ENCODE measurements around the gene SLAMF7. TPM values are rescaled to one million over a fixed set of nuclear protein-coding genes. Genes with fewer than 3 reads are reported as not detected.

SLAMF7 gene
- polyA plus RNA-seq, 1 donor (not counting 4 experiments of a cell fraction or from before 2014, with no cell fraction given): 31.0 TPM

DNA sequence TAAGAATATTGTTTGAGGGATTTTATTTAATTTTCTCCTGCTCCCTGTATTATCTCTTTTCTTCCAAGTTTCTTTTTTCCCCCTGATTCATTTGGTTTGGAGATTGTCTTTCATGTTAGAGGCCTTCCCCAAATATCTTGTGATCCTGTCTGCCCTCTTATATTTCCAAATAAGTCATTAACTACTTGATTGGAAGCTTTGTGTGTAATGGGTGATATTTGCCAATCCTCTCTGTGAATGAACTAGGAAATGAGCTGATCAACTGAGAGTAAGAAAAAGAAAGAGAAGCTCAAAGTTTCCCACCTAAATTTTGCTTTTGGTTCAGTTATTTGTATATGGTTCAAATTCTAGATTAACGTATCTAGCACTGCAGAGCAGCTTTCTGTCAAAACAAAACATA is 33.3 kb downstream of the SLAMF7 start:
- H3K27ac ChIP-seq (ENCODE audit: control insufficient read depth, insufficient read depth, low read length): no peak overlapping the region
- H3K4me3 ChIP-seq (ENCODE audit: control insufficient read depth in 2 of 3, extremely low read depth in 1 of 3, insufficient read depth in 2 of 3, low read depth in 1 of 3, low read length in 3 of 3): no peak overlapping the region
- DNase-seq (ENCODE audit: low read depth, low spot score) (no peak), FAIRE-seq (no peak)
- H3K9me3 ChIP-seq (ENCODE audit: control insufficient read depth, low read depth, low read length): no peaks in the 10 kb centered on the region
- H3K4me2 ChIP-seq (ENCODE audit: control insufficient read depth, extremely low read depth, insufficient read depth, low read depth, low read length): no peak overlapping the region
- dilution Hi-C loops (cut with MboI; ENCODE audit: extremely low pct_ligation_motif_present, low sequenced_read_pairs): no loop called here
- H3K79me2 ChIP-seq (ENCODE audit: control insufficient read depth, insufficient read depth, low read length): no peaks in the 10 kb centered on the region
- H3K9ac ChIP-seq (ENCODE audit: control insufficient read depth, extremely low read depth, insufficient read depth, low read length): no peak overlapping the region
- peaks cover 16% of the 10 kb centered on the region for H3K4me1 ChIP-seq (ENCODE audit: control insufficient read depth, extremely low read depth, insufficient read depth, low read length)
- no peaks in the 10 kb centered on the region for H3K9me1 ChIP-seq (ENCODE audit: control insufficient read depth, extremely low read depth, insufficient read depth, low read length)
- H3K27me3 ChIP-seq (ENCODE audit: control insufficient read depth, extremely low read depth, insufficient read depth, low read length): no peaks in the 10 kb centered on the region
- no peak overlapping the region for H2AFZ ChIP-seq (ENCODE audit: control insufficient read depth, low read length)
- H3K36me3 ChIP-seq (ENCODE audit: control insufficient read depth in 2 of 2, extremely low read depth in 1 of 2, insufficient read depth in 2 of 2, low read length in 2 of 2): no peaks in the 10 kb centered on the region
- no peaks in the 10 kb centered on the region for H4K20me1 ChIP-seq (ENCODE audit: control insufficient read depth, extremely low read depth, insufficient read depth, low read length)
- TF ChIP-seq EZH2 (IDR thresholded peaks at IDR 0.05; ENCODE audit: low read length): no peak
- TF ChIP-seq, protein P1, sequence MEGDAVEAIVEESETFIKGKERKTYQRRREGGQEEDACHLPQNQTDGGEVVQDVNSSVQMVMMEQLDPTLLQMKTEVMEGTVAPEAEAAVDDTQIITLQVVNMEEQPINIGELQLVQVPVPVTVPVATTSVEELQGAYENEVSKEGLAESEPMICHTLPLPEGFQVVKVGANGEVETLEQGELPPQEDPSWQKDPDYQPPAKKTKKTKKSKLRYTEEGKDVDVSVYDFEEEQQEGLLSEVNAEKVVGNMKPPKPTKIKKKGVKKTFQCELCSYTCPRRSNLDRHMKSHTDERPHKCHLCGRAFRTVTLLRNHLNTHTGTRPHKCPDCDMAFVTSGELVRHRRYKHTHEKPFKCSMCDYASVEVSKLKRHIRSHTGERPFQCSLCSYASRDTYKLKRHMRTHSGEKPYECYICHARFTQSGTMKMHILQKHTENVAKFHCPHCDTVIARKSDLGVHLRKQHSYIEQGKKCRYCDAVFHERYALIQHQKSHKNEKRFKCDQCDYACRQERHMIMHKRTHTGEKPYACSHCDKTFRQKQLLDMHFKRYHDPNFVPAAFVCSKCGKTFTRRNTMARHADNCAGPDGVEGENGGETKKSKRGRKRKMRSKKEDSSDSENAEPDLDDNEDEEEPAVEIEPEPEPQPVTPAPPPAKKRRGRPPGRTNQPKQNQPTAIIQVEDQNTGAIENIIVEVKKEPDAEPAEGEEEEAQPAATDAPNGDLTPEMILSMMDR (optimal IDR thresholded peaks at IDR 0.05 in 1 of 3, IDR thresholded peaks at IDR 0.05 in 1 of 3, conservative IDR thresholded peaks at IDR 0.05 in 1 of 3; ENCODE audit: extremely low read depth in 1 of 3, insufficient read depth in 2 of 3, low read length in 3 of 3): no peak

DNA sequence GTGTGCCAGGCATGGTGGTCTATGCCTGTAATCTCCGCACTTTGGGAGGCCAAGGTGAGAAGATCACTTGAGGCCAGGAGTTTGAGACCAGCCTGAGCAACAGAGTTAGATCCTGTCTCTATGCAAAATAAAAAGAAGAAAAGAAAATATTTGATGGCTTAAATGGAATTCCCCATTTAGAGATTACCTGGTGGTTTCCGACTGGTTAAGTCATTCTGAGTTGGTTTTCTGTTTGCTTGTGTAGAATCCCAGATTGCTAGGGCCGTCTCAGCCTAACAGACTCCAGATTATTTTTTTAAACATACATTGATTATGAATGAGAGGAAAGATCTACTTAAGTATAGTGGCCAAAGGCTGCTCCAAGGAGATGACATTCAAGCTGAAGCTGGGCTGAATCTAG is 34.0 kb downstream of the SLAMF7 start:
- Histone ChIP-seq H3K79me2 (ENCODE audit: control insufficient read depth, insufficient read depth, low read length) (no peaks in the 10 kb centered on the region), H4K20me1 (ENCODE audit: control insufficient read depth, extremely low read depth, insufficient read depth, low read length) (no peaks in the 10 kb centered on the region), H3K9ac (ENCODE audit: control insufficient read depth, extremely low read depth, insufficient read depth, low read length) (no peak overlapping the region), H3K9me3 (ENCODE audit: control insufficient read depth, low read depth, low read length) (no peaks in the 10 kb centered on the region), H3K4me3 (ENCODE audit: control insufficient read depth in 2 of 3, extremely low read depth in 1 of 3, insufficient read depth in 2 of 3, low read depth in 1 of 3, low read length in 3 of 3) (no peak overlapping the region), H3K4me1 (ENCODE audit: control insufficient read depth, extremely low read depth, insufficient read depth, low read length) (peaks cover 10% of the 10 kb centered on the region), H3K4me2 (ENCODE audit: control insufficient read depth, extremely low read depth, insufficient read depth, low read depth, low read length) (no peak overlapping the region), H2AFZ (ENCODE audit: control insufficient read depth, low read length) (no peak overlapping the region), H3K27ac (ENCODE audit: control insufficient read depth, insufficient read depth, low read length) (no peak overlapping the region), H3K36me3 (ENCODE audit: control insufficient read depth in 2 of 2, extremely low read depth in 1 of 2, insufficient read depth in 2 of 2, low read length in 2 of 2) (no peaks in the 10 kb centered on the region), H3K9me1 (ENCODE audit: control insufficient read depth, extremely low read depth, insufficient read depth, low read length) (no peaks in the 10 kb centered on the region), H3K27me3 (ENCODE audit: control insufficient read depth, extremely low read depth, insufficient read depth, low read length) (no peaks in the 10 kb centered on the region)
- TF ChIP-seq EZH2 (IDR thresholded peaks at IDR 0.05; ENCODE audit: low read length): no peak
- TF ChIP-seq, protein P1 (optimal IDR thresholded peaks at IDR 0.05 in 1 of 3, IDR thresholded peaks at IDR 0.05 in 1 of 3, conservative IDR thresholded peaks at IDR 0.05 in 1 of 3; ENCODE audit: extremely low read depth in 1 of 3, insufficient read depth in 2 of 3, low read length in 3 of 3): no peak
- dilution Hi-C loops (cut with MboI; ENCODE audit: extremely low pct_ligation_motif_present, low sequenced_read_pairs): no loop called here
- no peak for FAIRE-seq
- DNase-seq (ENCODE audit: low read depth, low spot score): no peak
